Neural crest cell (in vitro differentiated cells): ENCODE results near the gene PHACTR1. TPM values are rescaled to one million over a fixed set of nuclear protein-coding genes. Genes with fewer than 3 reads are reported as not detected.

Experiments used
- DNase-seq: peaks from one replicate; pipeline ENCODE4 v3.0.0; 2021; ENCODE audit warnings: low read depth, mixed read lengths, low spot score
- H3K27ac Mint-ChIP-seq: one replicate; pipeline ENCODE4 v1.8.0; 2021; ENCODE audit warnings: mild to moderate bottlenecking, mixed read lengths; ENCODE audit not compliant: unreplicated experiment
- H3K27me3 Mint-ChIP-seq: 2 replicates; pipeline ENCODE4 v1.8.0; 2021; ENCODE audit warnings: low read depth, mild to moderate bottlenecking, mixed read lengths
- H3K36me3 Mint-ChIP-seq: 2 replicates; pipeline ENCODE4 v1.8.0; 2021; ENCODE audit warnings: low read depth, mild to moderate bottlenecking, mixed read lengths
- H3K4me1 Mint-ChIP-seq: 2 replicates; pipeline ENCODE4 v1.8.0; 2021; ENCODE audit warnings: mixed read lengths
- H3K4me3 Mint-ChIP-seq: one replicate; pipeline ENCODE4 v1.8.0; 2021; ENCODE audit warnings: mild to moderate bottlenecking, mixed read lengths
- H3K9me3 Mint-ChIP-seq: 2 replicates; pipeline ENCODE4 v1.8.0; 2021; ENCODE audit warnings: mixed read lengths
- total RNA-seq: library from RNA; stranded (reverse); gene quantifications from 2 replicates; pipeline ENCODE4 v1.2.1, GENCODE V29; 2021
- TF ChIP-seq, protein P1 (sequence below): fragments of 200-600 bp; sonication (generic); conservative IDR thresholded peaks from 2 replicates; pipeline ENCODE4 v1.5.0; 2021; ENCODE audit warnings: antibody characterized with exemption, mild to moderate bottlenecking

PHACTR1 gene
- total RNA-seq, 1 donor from 2014 or later, result 10.4 TPM

DNA sequence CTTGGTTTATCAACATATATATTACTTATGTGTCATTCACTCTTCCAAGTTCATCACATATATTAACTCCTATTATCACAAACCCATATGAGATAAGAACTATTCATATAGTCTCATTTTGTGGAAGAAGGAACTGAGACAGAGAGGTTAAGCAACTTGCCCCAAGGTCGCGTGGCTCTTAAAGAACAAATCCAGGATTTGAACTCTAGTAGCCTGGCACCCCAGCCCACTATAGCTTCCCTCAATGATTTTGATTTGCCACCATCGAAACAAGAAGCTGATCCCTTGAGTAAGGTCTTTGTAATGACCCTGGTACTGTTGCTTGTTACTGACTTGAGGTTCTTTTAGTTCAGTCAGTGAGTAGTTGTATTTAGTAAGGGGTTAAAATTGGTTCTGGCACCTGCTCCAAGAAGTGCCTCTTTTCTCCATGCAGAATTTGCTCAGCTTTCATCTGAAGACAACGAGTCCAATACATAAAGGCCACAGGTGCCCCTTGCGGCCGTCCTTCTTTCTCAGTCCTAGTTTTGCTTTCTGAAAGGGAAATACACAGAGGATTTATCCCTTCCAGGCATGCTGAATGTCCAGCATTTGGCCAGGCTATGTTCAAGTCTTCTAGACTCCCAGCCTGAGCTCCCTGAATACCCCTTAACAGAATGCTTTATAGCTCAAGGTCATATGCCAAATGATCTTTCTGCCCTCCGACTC lies 358.7 kb downstream of the PHACTR1 start:
- H3K4me3 Mint-ChIP-seq, result no peak overlapping the region
- H3K27me3 Mint-ChIP-seq, result no peaks in the 10 kb centered on the region
- H3K36me3 Mint-ChIP-seq, result no peaks in the 10 kb centered on the region
- no peak for DNase-seq
- TF ChIP-seq, protein P1, sequence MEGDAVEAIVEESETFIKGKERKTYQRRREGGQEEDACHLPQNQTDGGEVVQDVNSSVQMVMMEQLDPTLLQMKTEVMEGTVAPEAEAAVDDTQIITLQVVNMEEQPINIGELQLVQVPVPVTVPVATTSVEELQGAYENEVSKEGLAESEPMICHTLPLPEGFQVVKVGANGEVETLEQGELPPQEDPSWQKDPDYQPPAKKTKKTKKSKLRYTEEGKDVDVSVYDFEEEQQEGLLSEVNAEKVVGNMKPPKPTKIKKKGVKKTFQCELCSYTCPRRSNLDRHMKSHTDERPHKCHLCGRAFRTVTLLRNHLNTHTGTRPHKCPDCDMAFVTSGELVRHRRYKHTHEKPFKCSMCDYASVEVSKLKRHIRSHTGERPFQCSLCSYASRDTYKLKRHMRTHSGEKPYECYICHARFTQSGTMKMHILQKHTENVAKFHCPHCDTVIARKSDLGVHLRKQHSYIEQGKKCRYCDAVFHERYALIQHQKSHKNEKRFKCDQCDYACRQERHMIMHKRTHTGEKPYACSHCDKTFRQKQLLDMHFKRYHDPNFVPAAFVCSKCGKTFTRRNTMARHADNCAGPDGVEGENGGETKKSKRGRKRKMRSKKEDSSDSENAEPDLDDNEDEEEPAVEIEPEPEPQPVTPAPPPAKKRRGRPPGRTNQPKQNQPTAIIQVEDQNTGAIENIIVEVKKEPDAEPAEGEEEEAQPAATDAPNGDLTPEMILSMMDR, result no peak
- no peaks in the 10 kb centered on the region for H3K9me3 Mint-ChIP-seq
- H3K27ac Mint-ChIP-seq, result no peak overlapping the region
- H3K4me1 Mint-ChIP-seq, result peaks cover 22% of the 10 kb centered on the region

- DNase-seq, result no peak
- Mint-ChIP-seq H3K4me1 (peaks cover 22% of the 10 kb centered on the region), H3K9me3 (no peaks in the 10 kb centered on the region), H3K27ac (no peak overlapping the region), H3K4me3 (no peak overlapping the region), H3K27me3 (no peaks in the 10 kb centered on the region), H3K36me3 (no peaks in the 10 kb centered on the region)
- TF ChIP-seq, protein P1, result no peak
Observed at GRCh38 chr6:13076575-13076974, 360.0 kb downstream of the PHACTR1 start.

DNA sequence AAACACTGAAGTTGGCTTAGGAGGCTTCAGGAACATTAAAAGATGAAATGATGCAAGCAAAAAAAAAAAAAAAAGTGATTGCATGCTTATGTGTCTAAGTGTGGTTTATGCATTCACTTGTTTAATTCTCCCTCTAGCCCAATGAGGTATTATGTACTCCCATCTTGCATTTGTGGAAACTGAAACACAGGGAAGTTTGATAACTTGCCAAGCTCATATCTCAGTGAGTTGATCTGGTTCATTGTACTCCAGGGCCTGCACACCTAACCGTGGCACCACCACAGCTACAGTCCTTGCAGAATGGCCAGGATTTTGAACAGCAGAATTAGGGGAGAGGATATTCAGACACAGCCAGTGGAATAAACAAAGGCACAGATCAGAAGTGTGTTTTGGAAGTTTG lies 360.6 kb downstream of the PHACTR1 start:
- no peaks in the 10 kb centered on the region for H3K27me3 Mint-ChIP-seq
- no peak overlapping the region for H3K4me3 Mint-ChIP-seq

DNA sequence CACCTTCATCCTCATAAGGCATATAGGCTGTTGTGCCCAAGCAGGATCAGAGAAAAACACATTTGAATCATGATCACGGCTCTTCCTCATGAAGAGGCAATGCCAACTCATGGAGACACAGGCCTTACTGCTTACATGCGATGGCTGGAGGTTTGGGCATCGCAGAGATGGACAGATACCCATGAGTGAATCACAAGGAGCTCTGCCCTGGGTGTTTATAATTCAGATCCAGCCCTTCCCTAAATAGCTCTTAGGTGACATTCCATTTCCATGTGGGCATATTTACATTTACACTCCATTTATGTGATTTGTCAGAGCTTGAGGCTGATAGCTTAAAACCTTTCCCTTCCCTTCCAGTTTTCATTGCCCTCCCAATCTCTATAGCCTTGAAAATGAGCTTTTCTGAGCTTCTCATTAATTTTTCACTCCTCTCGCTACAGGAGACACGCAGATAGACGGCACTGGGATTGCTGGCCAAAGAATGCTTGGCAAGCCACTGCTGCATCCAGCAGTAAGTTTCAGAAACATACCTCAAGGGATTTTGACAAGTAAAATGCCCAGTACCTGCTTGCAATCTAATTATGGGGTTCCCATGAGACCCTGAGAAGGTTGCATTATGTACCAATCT lies 362.6 kb downstream of the PHACTR1 start:
- H3K4me1 Mint-ChIP-seq, result peaks cover 17% of the 10 kb centered on the region
- H3K9me3 Mint-ChIP-seq, result peaks cover 5% of the 10 kb centered on the region
- DNase-seq, result no peak
- H3K27ac Mint-ChIP-seq, result no peak overlapping the region
- TF ChIP-seq, protein P1, result no peak
- no peaks in the 10 kb centered on the region for H3K27me3 Mint-ChIP-seq
- no peak overlapping the region for H3K4me3 Mint-ChIP-seq
- no peaks in the 10 kb centered on the region for H3K36me3 Mint-ChIP-seq

More for the DNA sequence above, 360.6 kb downstream of the PHACTR1 start:
- no peak for DNase-seq
- Mint-ChIP-seq H3K9me3 (peaks cover under 1% of the 10 kb centered on the region), H3K4me1 (peaks cover 22% of the 10 kb centered on the region), H3K36me3 (no peaks in the 10 kb centered on the region), H3K27ac (no peak overlapping the region)
- TF ChIP-seq, protein P1, result no peak

GRCh38 chr6:13080462-13081188 lies 364.1 kb downstream of the PHACTR1 start:
- no peak for DNase-seq
- H3K4me3 Mint-ChIP-seq, result no peak overlapping the region

More at GRCh38 chr6:13080462-13081188, 364.1 kb downstream of the PHACTR1 start:
- no peak overlapping the region for H3K27ac Mint-ChIP-seq
- H3K27me3 Mint-ChIP-seq, result no peaks in the 10 kb centered on the region
- H3K9me3 Mint-ChIP-seq, result peaks cover 5% of the 10 kb centered on the region
- H3K4me1 Mint-ChIP-seq, result peaks cover 11% of the 10 kb centered on the region
- TF ChIP-seq, protein P1, result no peak
- no peaks in the 10 kb centered on the region for H3K36me3 Mint-ChIP-seq
